ENCODE results near the gene LRP3.

LRP3 gene

GRCh38 chr19:33240181-33240771 is 46.1 kb downstream of the LRP3 start:
- no peak for DNase-seq

- no peak for DNase-seq
Observed at GRCh38 chr19:33241091-33241529, 47.0 kb downstream of the LRP3 start.

GRCh38 chr19:33241530-33242101 is 47.5 kb downstream of the LRP3 start:
- peak; percentile 25 for DNase-seq

GRCh38 chr19:33242131-33242530 is 48.0 kb downstream of the LRP3 start:
- no peak for DNase-seq

GRCh38 chr19:33242911-33243310 is 48.8 kb downstream of the LRP3 start:
- no peak for DNase-seq

- DNase-seq = no peak
Observed at GRCh38 chr19:33245948-33246708, 52.0 kb downstream of the LRP3 start.

- DNase-seq = no peak
Observed at GRCh38 chr19:33246709-33247440, 52.7 kb downstream of the LRP3 start.

- DNase-seq = no peak
Observed at GRCh38 chr19:33247441-33247819, 53.3 kb downstream of the LRP3 start.

GRCh38 chr19:33248104-33248503 is 54.0 kb downstream of the LRP3 start:
- DNase-seq = no peak

GRCh38 chr19:33248553-33248953 is 54.4 kb downstream of the LRP3 start:
- DNase-seq = no peak

GRCh38 chr19:33248954-33249613 is 55.0 kb downstream of the LRP3 start:
- no peak for DNase-seq

GRCh38 chr19:33249740-33250366 is 55.7 kb downstream of the LRP3 start:
- DNase-seq = no peak

GRCh38 chr19:33250500-33250899 is 56.4 kb downstream of the LRP3 start:
- no peak for DNase-seq

GRCh38 chr19:33251076-33251475 is 56.9 kb downstream of the LRP3 start:
- DNase-seq = no peak

GRCh38 chr19:33251526-33252090 is 57.5 kb downstream of the LRP3 start:
- no peak for DNase-seq

GRCh38 chr19:33252418-33252962 is 58.4 kb downstream of the LRP3 start:
- DNase-seq = no peak

GRCh38 chr19:33252971-33253370 is 58.8 kb downstream of the LRP3 start:
- DNase-seq = no peak

- DNase-seq = no peak
Observed at GRCh38 chr19:33254245-33254824, 60.2 kb downstream of the LRP3 start.

- no peak for DNase-seq
Observed at GRCh38 chr19:33255781-33256180, 61.7 kb downstream of the LRP3 start.

- DNase-seq = peak; percentile 23
Observed at GRCh38 chr19:33256261-33256660, 62.1 kb downstream of the LRP3 start.

- DNase-seq = no peak
Observed at GRCh38 chr19:33257828-33258227, 63.7 kb downstream of the LRP3 start.
